GM18873 (cell line): ENCODE data around the gene TECRL.

Experiments used
- ATAC-seq: cut with Tn5 transposase; IDR thresholded peaks from one replicate; pipeline ENCODE4 v1.9.1; 2021; ENCODE audit warnings: mild to moderate bottlenecking, moderate library complexity, moderate number of reproducible peaks; ENCODE audit not compliant: unreplicated experiment, low FRiP score

The TECRL gene, protein sequence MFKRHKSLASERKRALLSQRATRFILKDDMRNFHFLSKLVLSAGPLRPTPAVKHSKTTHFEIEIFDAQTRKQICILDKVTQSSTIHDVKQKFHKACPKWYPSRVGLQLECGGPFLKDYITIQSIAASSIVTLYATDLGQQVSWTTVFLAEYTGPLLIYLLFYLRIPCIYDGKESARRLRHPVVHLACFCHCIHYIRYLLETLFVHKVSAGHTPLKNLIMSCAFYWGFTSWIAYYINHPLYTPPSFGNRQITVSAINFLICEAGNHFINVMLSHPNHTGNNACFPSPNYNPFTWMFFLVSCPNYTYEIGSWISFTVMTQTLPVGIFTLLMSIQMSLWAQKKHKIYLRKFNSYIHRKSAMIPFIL

DNA sequence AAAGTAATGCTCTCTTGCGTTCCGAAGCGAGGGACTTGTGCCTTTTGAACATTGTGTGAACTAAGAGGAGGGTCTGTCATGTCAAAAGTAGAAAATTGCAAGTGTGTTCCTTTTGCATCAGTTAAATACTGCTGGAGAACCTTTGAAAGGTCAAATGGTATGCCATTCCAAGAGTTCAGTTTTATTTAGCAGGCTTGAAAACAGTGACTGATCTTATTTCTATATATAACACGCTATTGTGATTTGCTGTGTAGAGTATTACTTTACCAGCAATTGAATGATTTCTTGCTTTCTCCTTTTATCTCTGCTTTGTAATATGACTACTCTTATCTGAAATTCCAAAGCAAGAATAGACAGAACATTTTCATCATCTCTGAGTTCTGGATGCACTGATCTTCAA is at the start of gene TECRL:
Gene TECRL, minus strand, starts transcription at position 151 of the 400 bp plus-strand sequence. Its CDS starts 99 bp downstream, at position 52.
- ATAC-seq: no peak

- no peak for ATAC-seq
These were observed 23.4 kb upstream of the TECRL start for GRCh38 chr4:64432674-64433073.

GRCh38 chr4:64430933-64431332 is 21.7 kb upstream of the TECRL start:
- no peak for ATAC-seq

DNA sequence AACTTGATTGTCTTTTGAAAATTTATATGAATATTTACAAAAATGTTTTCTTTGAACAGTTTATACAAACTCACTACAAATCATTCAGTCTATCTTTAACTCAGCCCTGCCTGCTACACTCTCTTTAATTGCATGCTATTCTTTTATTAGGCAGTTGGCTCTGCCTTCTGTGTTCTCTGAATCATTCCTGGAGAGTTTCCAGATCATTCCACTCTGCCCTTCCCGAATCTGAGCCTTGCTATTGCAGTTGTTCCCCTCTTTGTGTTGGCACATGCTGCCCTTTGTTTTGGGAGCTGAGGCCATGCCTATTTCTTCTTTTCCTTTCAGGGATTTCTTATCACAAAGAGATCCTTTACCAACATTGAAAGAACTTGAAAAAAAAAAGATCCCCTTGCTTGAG is 8.7 kb upstream of the TECRL start:
- no peak for ATAC-seq

DNA sequence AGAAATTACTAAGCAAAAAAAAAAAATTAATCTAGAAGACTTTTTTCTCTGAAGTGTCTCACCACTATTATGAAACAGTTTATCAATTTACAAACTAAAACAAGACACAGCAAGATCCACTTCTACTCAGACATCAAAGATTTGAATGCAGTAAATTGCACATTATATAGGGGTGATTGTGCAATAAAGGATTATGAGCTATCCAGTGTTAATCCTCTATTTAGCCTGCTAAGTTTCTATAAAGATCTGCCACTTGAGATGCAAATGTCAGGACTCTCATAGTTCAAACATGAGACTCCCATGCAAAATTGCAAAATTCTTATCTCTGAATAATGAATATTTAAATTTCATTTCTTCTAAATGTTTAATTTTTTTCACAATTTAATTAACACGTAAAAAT is 2.2 kb downstream of the TECRL start:
- ATAC-seq: no peak

GRCh38 chr4:64405761-64406160 is 3.5 kb downstream of the TECRL start:
- ATAC-seq: no peak

GRCh38 chr4:64402684-64403083 is 6.6 kb downstream of the TECRL start:
- no peak for ATAC-seq

DNA sequence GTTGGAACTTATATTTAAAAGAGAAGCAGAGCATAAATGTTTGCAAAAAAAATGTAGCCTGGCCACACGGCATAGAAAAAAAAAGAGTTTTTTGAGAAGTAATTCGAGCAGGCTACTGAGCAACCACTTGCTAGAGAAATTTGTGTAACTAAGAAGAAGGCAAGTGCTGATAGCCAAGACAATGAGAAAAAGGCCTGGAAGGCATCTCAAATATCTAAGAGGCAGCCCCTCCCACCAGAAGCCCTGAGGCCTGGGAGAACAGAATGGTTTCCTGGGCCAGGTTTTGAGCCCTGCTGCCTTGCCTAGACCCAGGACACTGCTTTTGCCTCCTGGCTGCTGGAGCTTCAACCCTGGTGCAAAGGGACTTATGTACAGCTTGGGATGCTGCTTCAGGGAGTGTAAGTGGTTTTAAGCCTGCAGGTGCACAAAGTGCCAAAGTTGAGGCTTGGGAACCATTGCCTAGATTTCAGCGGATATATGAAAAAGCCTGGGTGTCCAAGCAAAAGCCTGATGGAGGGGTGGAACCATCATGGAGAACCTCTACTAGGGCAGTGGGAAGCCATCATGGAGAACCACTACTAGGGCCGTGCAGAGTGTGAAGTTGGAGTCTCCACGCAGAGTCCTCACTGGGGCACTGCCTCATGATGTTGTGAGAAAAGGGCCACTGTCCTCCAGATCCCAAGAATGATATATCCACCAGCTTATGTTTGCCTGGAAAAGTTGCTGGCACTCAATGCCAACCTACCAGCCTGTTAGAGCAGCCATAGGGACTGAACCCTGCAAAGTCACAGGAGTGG is 9.7 kb downstream of the TECRL start:
- ATAC-seq: no peak

GRCh38 chr4:64394469-64394868 is 14.8 kb downstream of the TECRL start:
- no peak for ATAC-seq

DNA sequence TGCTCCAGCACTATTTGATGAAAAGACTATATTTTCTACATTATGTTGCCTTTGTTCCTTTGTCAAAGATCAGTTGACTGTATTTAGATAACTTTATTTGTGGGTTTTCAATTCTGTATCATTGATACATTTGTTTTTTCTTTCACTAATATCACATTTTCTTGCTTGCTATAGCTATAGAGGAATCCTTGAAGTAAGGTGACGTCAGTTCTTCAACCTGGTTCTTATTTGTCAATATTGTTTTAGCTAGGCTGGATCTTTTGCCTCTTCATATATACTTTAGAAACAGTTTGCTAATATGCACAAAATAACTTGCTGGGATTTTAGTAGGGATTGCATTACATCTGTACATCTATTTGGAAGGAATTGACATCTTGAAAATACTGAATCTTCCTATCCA is 21.0 kb downstream of the TECRL start:
- no peak for ATAC-seq

- no peak for ATAC-seq
These were observed 24.0 kb downstream of the TECRL start for GRCh38 chr4:64385220-64385619.

- ATAC-seq: no peak
These were observed 24.7 kb downstream of the TECRL start for GRCh38 chr4:64384237-64385203.

DNA sequence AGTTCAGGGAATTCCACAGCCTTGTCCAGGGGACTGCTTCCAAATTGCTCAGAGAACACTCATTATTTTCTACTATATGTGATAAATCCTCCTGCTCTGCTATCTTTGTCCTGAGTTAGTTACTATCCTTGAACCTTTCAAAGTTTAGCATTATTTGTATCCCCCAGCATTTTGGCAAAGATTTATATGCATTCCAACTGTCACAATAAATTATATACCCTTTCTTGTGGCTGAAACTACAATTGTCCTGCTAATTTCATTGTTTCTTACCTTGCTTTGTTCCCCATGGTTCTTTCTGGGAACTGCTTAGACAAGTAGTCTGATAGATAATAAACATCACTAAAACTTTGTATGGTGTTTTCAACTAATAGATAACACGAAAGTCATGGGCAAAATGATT is 40.5 kb downstream of the TECRL start:
- ATAC-seq: no peak

DNA sequence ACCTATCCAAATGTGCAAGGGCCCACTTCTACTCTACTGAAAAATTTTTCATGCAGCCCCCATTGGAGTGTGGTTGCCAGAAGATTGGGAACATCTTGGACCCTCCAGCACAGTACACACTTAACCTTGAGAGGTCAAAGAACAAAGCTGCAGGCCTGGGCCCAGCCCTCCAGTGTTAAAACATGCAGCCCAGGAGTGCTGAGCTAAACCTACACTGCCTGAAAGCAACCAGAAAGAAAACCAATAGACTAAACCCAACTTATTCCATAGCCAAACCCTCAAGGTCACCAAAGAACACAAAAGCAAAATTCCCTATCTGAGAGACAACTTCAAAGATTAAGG is 47.9 kb downstream of the TECRL start:
- no peak for ATAC-seq

DNA sequence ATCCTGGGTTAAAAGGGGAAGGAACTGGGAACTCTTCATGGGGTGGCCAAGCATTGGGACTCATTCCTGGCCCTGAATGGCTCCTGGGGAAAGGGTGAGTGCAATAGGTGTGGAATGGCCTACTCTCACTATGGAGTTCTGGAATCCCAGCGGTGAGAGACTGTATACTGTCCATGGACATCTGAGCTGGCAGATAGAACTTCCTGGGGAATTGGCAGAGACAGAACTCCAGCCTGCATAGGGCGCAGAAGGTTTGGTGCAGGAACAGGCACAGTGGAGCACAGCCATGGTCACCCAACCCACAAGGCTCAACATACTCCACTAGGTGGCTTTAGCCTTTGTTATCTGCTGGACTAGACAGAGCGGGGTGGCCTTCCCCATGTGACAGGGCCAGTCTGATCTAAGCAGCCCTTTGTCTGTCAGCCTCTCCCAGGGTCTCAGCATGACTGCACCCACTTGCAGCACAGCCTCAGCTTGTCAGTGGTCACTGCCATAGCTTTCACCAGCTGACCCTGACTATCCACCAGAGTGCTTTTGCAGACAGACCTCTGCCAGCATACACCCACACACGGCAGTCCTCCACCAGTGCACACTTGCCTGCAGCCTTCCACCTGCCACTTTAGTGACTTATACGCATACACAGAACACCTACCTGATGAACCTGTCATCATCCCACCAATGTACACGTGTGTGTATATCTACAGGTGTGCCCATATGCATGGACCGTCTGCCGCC is 48.4 kb downstream of the TECRL start:
- ATAC-seq: no peak

DNA sequence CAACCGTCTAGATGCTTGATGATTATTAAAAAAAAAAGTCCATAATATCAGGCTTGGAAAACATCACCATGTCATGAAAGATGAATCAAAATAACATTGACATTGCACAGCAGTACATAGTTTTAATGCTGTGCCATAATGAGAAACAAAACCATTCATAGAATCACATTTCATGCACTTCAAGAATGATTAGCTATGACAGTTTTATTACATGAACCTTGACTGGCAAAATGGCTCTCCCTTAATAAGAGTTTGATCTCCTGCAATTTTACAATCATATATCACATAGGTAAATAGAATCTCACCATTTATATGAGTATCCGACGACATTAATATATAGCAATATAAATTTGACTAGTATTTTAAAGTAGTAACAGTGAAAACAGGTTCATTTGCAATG is 49.8 kb downstream of the TECRL start:
- no peak for ATAC-seq

GRCh38 chr4:64353904-64354303 is 55.3 kb downstream of the TECRL start:
- no peak for ATAC-seq

GRCh38 chr4:64341711-64342110 is 67.5 kb downstream of the TECRL start:
- no peak for ATAC-seq

DNA sequence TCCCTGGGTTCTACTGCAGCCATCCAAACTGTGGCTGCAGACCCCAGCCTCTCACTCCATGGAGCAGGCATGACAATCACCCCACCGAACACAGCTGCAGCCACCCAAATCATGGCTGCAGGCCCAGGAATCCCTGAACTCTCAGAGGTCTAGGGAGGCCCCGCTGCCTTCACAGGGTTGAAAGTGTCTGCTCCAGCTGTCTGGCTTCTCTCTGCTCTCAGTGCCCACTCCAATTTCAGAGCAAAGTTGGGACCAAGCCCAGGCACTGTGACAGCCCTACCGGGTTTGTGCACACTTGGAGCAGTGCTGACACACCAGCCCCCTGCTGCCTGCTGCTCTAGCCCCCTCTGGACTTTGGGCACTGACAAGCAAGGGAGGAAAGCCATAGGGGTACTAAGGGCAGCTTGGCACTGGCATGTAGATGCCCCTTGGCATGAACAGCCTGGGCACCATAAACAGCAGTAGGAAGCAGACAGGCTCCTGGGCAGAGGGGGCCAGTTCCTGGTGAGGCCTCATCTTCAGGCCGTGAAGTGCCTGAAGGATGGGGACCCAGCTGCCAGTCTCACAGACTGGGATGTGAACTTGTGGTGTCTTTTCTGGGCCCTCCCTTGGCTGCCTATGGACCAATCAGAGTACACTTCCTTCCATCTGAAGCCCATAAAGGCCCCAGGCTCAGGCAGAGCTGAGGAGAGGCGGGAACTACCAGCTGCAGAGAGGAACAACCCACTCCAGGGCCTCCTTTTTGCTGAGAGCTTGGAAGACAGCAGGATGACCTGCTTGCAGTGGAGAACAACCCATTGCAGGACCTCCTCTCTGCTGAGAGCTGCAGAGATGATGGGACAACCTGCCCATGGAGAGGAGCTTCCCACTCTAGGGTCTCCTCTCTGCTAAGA is 68.8 kb downstream of the TECRL start:
- no peak for ATAC-seq
